KMS-11 (cell line): ENCODE data around the gene UNC13D.

ENCODE experiments used
- H2AFZ ChIP-seq: fragments of 200-600 bp; sonication (generic); 2 replicates; pipeline ENCODE4 v1.6.1; 2016; ENCODE audit warnings: antibody characterized with exemption, mixed run types, low read depth
- H3K27ac ChIP-seq: fragments of 200-600 bp; sonication (generic); 2 replicates; pipeline ENCODE4 v1.6.1; 2016; ENCODE audit warnings: mild to moderate bottlenecking, mixed run types
- H3K27me3 ChIP-seq: fragments of 200-600 bp; sonication (generic); 2 replicates; pipeline ENCODE4 v1.6.1; 2017; ENCODE audit warnings: mild to moderate bottlenecking, low read depth, mixed run types, moderate library complexity; ENCODE audit not compliant: insufficient read depth
- H3K36me3 ChIP-seq: fragments of 200-600 bp; sonication (generic); 2 replicates; pipeline ENCODE4 v1.6.1; 2017; ENCODE audit warnings: mild to moderate bottlenecking, mixed run types; ENCODE audit not compliant: insufficient read depth
- H3K4me1 ChIP-seq: fragments of 200-600 bp; sonication (generic); 2 replicates; pipeline ENCODE4 v1.6.1; 2016; ENCODE audit warnings: mild to moderate bottlenecking, low read depth, mixed run types; ENCODE audit not compliant: poor library complexity, severe bottlenecking
- H3K4me2 ChIP-seq: fragments of 200-600 bp; sonication (generic); 2 replicates; pipeline ENCODE4 v1.7.0; 2016; ENCODE audit warnings: mild to moderate bottlenecking, mixed run types
- H3K4me3 ChIP-seq: fragments of 200-600 bp; sonication (generic); IDR thresholded peaks from 2 replicates; pipeline ENCODE4 v1.6.1; 2017; ENCODE audit warnings: low read depth, low read length, mixed read lengths; ENCODE audit not compliant: insufficient read depth
- H3K79me2 ChIP-seq: fragments of 200-600 bp; sonication (generic); 2 replicates; pipeline ENCODE4 v1.6.1; 2016; ENCODE audit warnings: low read depth, mixed run types; ENCODE audit not compliant: insufficient read depth
- H3K9ac ChIP-seq: fragments of 200-600 bp; sonication (generic); 2 replicates; pipeline ENCODE4 v1.6.1; 2016; ENCODE audit warnings: mild to moderate bottlenecking, mixed run types
- H4K20me1 ChIP-seq: fragments of 200-600 bp; sonication (generic); 2 replicates; pipeline ENCODE4 v1.6.1; 2016; ENCODE audit warnings: mild to moderate bottlenecking, mixed run types; ENCODE audit not compliant: insufficient read depth
- CTCF ChIP-seq: fragments of 200-600 bp; sonication (generic); conservative IDR thresholded peaks from 2 replicates; pipeline ENCODE4 v1.6.1; 2017; ENCODE audit warnings: low read depth, mild to moderate bottlenecking, antibody characterized with exemption, low read length, moderate library complexity, mixed read lengths

The UNC13D gene

GRCh38 chr17:75795820-75796607 lies 48.2 kb downstream of the UNC13D start:
- Histone ChIP-seq H3K4me1 (no peaks in the 10 kb centered on the region), H3K79me2 (no peaks in the 10 kb centered on the region), H3K27ac (no peak overlapping the region), H3K36me3 (no peaks in the 10 kb centered on the region), H3K4me3 (no peak overlapping the region), H2AFZ (no peak overlapping the region), H3K9ac (no peak overlapping the region), H3K27me3 (no peaks in the 10 kb centered on the region), H3K4me2 (no peak overlapping the region), H4K20me1 (no peaks in the 10 kb centered on the region)
- no peak for TF ChIP-seq CTCF

- Histone ChIP-seq H3K36me3 (no peaks in the 10 kb centered on the region), H3K27ac (no peak overlapping the region), H3K9ac (no peak overlapping the region), H3K4me3 (no peak overlapping the region), H3K27me3 (no peaks in the 10 kb centered on the region), H3K4me2 (no peak overlapping the region), H3K79me2 (peaks cover 6% of the 10 kb centered on the region; the same call in 1 of the 2 replicates), H3K4me1 (no peaks in the 10 kb centered on the region), H4K20me1 (no peaks in the 10 kb centered on the region), H2AFZ (no peak overlapping the region)
- TF ChIP-seq CTCF: no peak
Measured at GRCh38 chr17:75793460-75793859, 50.7 kb downstream of the UNC13D start.

- H3K79me2 ChIP-seq: peaks cover 26% of the 10 kb centered on the region; the same call in 1 of the 2 replicates
- no peaks in the 10 kb centered on the region for H4K20me1 ChIP-seq
- H3K4me3 ChIP-seq: no peak overlapping the region
- H2AFZ ChIP-seq: no peak overlapping the region
- peaks cover under 1% of the 10 kb centered on the region for H3K4me1 ChIP-seq
- H3K27ac ChIP-seq: no peak overlapping the region
- TF ChIP-seq CTCF: no peak
- H3K9ac ChIP-seq: no peak overlapping the region
- H3K27me3 ChIP-seq: no peaks in the 10 kb centered on the region
- no peaks in the 10 kb centered on the region for H3K36me3 ChIP-seq
- no peak overlapping the region for H3K4me2 ChIP-seq
Measured at GRCh38 chr17:75791254-75791653, 53.0 kb downstream of the UNC13D start.

- H4K20me1 ChIP-seq: no peaks in the 10 kb centered on the region
- no peak for TF ChIP-seq CTCF
- no peak overlapping the region for H3K4me3 ChIP-seq
- H2AFZ ChIP-seq: peak overlapping the region; percentile 82
- H3K79me2 ChIP-seq: peaks cover 34% of the 10 kb centered on the region
- H3K27me3 ChIP-seq: no peaks in the 10 kb centered on the region
- peak overlapping the region; percentile 96 for H3K9ac ChIP-seq
- peak overlapping the region; percentile 98 for H3K27ac ChIP-seq
- H3K36me3 ChIP-seq: no peaks in the 10 kb centered on the region
- peaks cover 36% of the 10 kb centered on the region for H3K4me1 ChIP-seq
- peak overlapping the region; percentile 77 for H3K4me2 ChIP-seq
Measured at GRCh38 chr17:75785016-75785890, 59.0 kb downstream of the UNC13D start.
